GM10266 (cell line): ENCODE measurements around the gene TAAR1.

Experiments used
- DNase-seq: peaks from one replicate; pipeline ENCODE4 v3.0.0; 2012; ENCODE audit errors: extremely low spot score
- TF ChIP-seq, protein P1 (sequence below): IDR thresholded peaks from 2 replicates; pipeline ENCODE4 v1.5.1; 2012; ENCODE audit warnings: mild to moderate bottlenecking, low read depth; ENCODE audit not compliant: control insufficient read depth, insufficient read depth; ENCODE audit errors: missing control alignments

The TAAR1 gene

DNA sequence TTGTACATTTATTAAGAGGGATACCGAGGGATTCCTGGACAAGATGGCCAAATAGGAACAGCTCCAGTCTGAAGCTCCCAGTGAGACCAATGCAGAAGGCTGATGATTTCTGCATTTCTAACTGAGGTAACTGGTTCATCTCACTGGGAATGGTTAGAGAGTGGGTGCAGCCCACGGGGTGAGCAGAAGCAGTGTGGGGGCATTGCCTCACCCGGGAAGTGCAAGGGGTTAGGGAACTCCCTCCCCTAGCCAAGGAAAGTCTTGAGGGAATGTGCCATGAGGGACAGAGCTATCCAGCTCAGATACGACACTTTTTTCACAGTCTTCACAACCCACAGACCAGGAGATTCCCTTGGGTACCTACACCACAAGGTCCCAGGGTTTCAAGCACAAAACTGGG, 24.2 kb downstream of the TAAR1 start:
- no peak for DNase-seq
- TF ChIP-seq, protein P1, sequence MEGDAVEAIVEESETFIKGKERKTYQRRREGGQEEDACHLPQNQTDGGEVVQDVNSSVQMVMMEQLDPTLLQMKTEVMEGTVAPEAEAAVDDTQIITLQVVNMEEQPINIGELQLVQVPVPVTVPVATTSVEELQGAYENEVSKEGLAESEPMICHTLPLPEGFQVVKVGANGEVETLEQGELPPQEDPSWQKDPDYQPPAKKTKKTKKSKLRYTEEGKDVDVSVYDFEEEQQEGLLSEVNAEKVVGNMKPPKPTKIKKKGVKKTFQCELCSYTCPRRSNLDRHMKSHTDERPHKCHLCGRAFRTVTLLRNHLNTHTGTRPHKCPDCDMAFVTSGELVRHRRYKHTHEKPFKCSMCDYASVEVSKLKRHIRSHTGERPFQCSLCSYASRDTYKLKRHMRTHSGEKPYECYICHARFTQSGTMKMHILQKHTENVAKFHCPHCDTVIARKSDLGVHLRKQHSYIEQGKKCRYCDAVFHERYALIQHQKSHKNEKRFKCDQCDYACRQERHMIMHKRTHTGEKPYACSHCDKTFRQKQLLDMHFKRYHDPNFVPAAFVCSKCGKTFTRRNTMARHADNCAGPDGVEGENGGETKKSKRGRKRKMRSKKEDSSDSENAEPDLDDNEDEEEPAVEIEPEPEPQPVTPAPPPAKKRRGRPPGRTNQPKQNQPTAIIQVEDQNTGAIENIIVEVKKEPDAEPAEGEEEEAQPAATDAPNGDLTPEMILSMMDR, result no peak

DNA sequence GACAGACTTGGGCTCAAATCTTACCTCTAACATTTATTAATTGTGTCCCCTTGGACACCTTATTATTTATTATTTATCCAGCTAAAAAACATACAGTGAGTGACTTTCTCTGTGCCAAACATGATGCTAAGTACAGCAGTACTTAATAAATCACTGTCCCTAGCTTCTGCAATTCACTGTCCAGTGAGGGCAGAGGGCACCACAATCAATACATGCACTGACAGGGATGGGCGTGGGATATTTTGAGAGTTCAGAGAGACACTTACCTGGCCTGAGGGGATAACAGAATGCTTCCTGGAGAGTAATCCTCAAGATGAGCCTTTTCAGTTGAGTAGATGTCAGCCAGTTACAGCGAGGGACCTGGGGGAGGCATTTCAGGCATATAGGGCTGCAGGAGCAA, 25.6 kb downstream of the TAAR1 start:
- TF ChIP-seq, protein P1, result no peak
- DNase-seq, result no peak

DNA sequence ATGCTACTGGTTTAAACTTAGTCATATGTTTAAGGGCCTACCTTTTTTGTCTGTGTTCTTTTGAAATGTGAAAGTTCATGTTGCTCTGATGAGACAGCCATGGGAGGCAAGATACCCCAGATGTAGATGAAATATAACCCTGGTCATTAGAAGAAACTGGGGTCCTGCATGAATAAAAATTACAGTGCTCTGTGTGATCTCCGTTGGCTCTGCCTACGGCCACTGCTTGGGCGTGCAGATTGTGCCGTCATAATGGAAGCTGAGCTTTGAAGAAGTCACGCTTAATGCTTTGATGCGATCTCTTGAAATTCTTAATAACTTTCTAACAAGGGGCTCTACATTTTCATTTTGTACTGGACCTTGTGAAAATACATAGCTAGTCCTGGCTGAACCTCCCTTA, 34.8 kb downstream of the TAAR1 start, which contains the start of gene TAAR2:
TAAR2 (minus strand) TSS at position 101 of the 400 bp plus-strand sequence; CDS start at position 101, 0 bp downstream.
- TF ChIP-seq, protein P1, result no peak
- no peak for DNase-seq

DNA sequence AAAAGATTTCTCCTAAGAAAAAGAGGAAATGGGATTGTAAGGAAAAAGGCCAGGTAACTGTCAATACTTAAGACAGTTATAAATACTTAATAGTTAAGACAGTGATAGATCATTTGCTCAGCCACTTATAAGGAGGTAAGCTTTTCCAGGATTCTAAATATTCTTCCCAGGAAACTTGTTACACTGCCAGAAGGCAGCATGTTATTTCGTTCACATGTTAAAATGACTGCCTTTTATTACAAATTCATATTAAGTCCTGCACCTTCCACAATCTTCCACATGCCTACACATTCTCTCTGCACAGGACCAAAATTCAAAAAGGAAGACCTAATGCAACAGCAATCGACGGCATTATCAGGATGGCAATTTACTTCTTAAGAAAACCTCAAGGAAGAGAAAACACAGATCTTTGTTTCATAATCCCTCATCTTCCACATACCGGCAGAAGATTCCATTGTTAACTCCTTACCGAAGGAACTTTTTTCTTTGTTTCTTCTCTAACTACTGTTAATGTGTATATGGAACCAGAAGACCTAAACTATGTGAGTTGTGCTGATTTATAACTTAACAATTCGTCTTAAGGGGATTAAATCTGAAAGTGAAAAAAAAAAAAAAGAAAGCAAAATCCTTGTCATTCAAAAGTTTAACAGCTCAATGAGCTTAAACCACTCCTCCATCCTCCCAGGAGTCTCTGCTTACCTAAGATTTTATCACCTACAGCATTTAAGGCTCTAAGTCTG, 35.7 kb downstream of the TAAR1 start:
- TF ChIP-seq, protein P1, result no peak
- no peak for DNase-seq

DNA sequence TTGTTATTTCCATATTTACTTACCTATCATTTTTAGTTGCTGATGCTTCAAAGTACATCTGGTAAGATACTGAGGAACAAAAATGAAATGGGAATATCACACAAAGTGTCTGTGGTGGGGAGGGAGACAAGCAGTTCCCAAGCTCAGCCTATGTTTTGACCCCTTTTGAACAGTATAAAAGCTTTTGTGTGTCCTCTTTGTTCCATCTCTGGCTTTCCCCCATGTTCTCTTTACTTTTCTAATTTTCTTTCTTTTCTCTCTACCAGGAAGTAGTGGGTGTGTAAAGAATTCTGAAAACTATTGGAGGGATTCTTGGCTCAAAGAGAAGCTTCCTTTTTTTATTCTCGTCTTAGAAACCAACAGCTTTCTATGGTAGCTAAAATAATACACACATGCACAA, 42.3 kb downstream of the TAAR1 start:
- TF ChIP-seq, protein P1, result no peak
- no peak for DNase-seq

DNA sequence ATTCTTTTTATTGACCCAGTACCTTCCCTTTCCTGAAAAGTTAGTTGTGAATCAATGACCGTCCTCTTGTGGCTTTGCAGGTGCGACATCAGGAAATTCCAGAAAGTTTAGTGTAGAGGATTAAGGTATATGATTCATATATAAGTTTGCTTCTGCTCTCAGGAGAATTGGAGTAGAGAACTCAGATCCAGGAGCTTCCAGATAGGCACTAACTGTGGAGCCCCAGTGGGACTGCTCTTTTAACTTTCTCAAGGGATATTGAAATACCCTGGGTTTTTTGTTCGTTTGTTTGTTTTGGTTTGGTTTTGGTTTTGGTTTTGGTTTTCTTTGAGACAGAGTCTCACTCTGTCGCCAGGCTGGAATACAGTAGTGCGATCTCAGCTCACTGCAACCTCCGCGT, 44.4 kb downstream of the TAAR1 start:
- no peak for DNase-seq
- TF ChIP-seq, protein P1, result no peak

DNA sequence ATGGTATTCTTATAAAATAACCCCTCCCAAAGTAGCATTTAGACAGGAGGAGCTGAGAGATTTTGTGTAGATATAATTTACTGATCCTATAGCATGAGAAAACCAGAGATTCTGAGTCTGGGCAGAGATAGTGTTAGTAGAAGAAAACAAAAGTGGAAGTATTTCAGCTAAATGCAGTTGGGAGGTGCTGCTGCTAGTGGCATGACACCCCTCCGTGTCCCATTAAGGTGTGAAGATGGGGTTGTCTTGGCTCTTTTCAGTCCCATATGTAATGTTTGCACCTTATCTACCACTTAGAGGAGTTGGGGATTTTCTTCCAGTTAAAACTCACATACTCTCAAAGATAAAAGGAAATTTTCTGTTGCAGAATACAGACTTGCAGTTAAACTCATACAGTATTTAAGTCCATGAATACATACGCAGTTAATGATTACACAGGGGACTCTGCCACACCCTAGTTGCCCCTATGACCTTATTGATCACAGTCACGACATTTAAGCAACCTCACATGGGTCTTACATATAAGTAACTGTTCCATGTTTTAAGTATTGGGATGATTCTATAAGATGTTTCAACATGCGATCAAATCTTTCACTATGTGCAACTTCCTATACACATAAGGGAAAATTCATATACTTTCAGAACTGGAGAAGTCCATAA, 46.4 kb downstream of the TAAR1 start:
- no peak for DNase-seq
- TF ChIP-seq, protein P1, result no peak
